Measurements from ENCODE around the gene KIAA1217. TPM values are rescaled to one million over a fixed set of nuclear protein-coding genes. Genes with fewer than 3 reads are reported as not detected.

The KIAA1217 gene
- total RNA-seq, 1 experiment from 2014 or later = 171 TPM

DNA sequence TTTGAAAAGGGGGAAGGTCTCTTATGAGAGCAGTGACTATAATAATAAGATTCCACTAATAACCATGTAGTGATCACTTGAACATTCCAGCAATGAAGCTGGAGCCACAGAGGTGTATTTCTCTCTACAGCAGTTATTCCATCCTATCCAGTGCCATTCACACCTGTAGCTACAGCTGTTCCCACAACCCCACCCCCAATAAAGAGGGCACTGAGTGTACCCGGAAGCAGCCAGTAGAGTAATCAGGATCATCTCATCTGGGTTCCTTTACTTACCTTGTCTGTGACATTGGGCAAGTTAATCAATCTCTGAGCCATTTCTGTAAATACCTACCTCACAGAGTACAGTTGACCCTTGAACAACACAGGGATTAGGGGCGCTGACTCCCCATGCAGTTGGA, 188.7 kb downstream of the KIAA1217 start:
- no peaks in the 10 kb centered on the region for H3K27me3 Mint-ChIP-seq (ENCODE audit: insufficient read depth, unreplicated experiment)
- Histone ChIP-seq H3K4me3 (ENCODE audit: low read depth, low read length) (no peak overlapping the region), H3K27me3 (replicated peaks; ENCODE audit: control insufficient read depth, insufficient read depth, low read length) (no peaks in the 10 kb centered on the region), H3K9me3 (no peaks in the 10 kb centered on the region), H3K36me3 (ENCODE audit: control insufficient read depth, insufficient read depth, low read length) (peaks cover 1% of the 10 kb centered on the region; the same call in 1 of the 2 replicates), H3K4me1 (no peaks in the 10 kb centered on the region)
- H3K4me3 Mint-ChIP-seq (ENCODE audit: unreplicated experiment) = no peak overlapping the region
- POLR2A ChIA-PET = no interaction called here
- peaks cover 15% of the 10 kb centered on the region for H3K4me1 Mint-ChIP-seq (ENCODE audit: low read depth, unreplicated experiment)
- no peaks in the 10 kb centered on the region for H3K9me3 Mint-ChIP-seq (ENCODE audit: unreplicated experiment)
- intact Hi-C loops (cut with micrococcal nuclease; ENCODE audit: unreplicated experiment) = no loop called here
- TF ChIP-seq CTCF (IDR thresholded peaks at IDR 0.05; ENCODE audit: insufficient read depth in 1 of 2, low read depth in 1 of 2, low read length in 1 of 2, severe bottlenecking in 1 of 2, unreplicated experiment in 1 of 2) = no peak
- H3K36me3 Mint-ChIP-seq (ENCODE audit: insufficient read depth, unreplicated experiment) = peaks cover 38% of the 10 kb centered on the region
- no peak overlapping the region for H3K27ac Mint-ChIP-seq (ENCODE audit: unreplicated experiment)
- CTCF ChIA-PET = interaction anchor here (0.8 kb wide), 1 partner anchor 14 kb away, joined by 3 read pairs; no protein-coding TSS in a partner anchor
- no TSS peak for BruUV-seq (replicated peaks)
- DNase-seq = no peak

DNA sequence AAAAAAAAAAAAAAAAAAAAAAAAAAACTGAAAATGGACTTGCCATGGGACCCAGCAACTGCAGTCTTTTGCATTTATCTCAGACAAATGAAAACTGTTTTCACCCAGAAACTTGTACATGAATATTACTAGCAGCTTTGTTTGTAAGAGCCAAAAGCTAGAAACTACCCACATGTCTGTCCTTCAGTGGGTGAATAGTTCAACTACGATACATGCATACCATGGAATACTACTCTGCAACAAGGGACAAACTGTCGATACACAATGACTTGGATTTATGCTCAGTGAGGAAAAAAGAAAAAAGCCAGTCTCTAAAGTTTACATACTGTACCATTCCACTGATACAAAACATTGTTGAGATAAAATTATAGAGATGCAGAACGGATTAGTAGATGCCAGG, 195.6 kb downstream of the KIAA1217 start:
- peaks cover 13% of the 10 kb centered on the region for H3K4me1 Mint-ChIP-seq (ENCODE audit: low read depth, unreplicated experiment)
- H3K36me3 ChIP-seq (ENCODE audit: control insufficient read depth, insufficient read depth, low read length) = no peaks in the 10 kb centered on the region; the same call in 1 of the 2 replicates
- CTCF ChIA-PET = interaction anchor here (0.7 to 0.8 kb wide), 2 partner anchors 27 to 153 kb away, joined by 3 read pairs; no protein-coding TSS in a partner anchor
- no peak for TF ChIP-seq CTCF (IDR thresholded peaks at IDR 0.05; ENCODE audit: insufficient read depth in 1 of 2, low read depth in 1 of 2, low read length in 1 of 2, severe bottlenecking in 1 of 2, unreplicated experiment in 1 of 2)
- H3K4me1 ChIP-seq = no peaks in the 10 kb centered on the region
- peaks cover 7% of the 10 kb centered on the region for H3K36me3 Mint-ChIP-seq (ENCODE audit: insufficient read depth, unreplicated experiment)
- no TSS peak for BruUV-seq (replicated peaks)
- no peaks in the 10 kb centered on the region for H3K9me3 Mint-ChIP-seq (ENCODE audit: unreplicated experiment)
- H3K27ac Mint-ChIP-seq (ENCODE audit: unreplicated experiment) = no peak overlapping the region
- H3K27me3 ChIP-seq (replicated peaks; ENCODE audit: control insufficient read depth, insufficient read depth, low read length) = no peaks in the 10 kb centered on the region
- no peak for DNase-seq
- no peaks in the 10 kb centered on the region for H3K27me3 Mint-ChIP-seq (ENCODE audit: insufficient read depth, unreplicated experiment)
- H3K4me3 Mint-ChIP-seq (ENCODE audit: unreplicated experiment) = no peak overlapping the region
- intact Hi-C loops (cut with micrococcal nuclease; ENCODE audit: unreplicated experiment) = no loop called here
- POLR2A ChIA-PET = no interaction called here
- no peaks in the 10 kb centered on the region for H3K9me3 ChIP-seq
- H3K4me3 ChIP-seq (ENCODE audit: low read depth, low read length) = no peak overlapping the region

- BruUV-seq (replicated peaks) = no TSS peak
- Mint-ChIP-seq H3K9me3 (ENCODE audit: unreplicated experiment) (no peaks in the 10 kb centered on the region), H3K4me1 (ENCODE audit: low read depth, unreplicated experiment) (peaks cover 9% of the 10 kb centered on the region), H3K27me3 (ENCODE audit: insufficient read depth, unreplicated experiment) (no peaks in the 10 kb centered on the region), H3K4me3 (ENCODE audit: unreplicated experiment) (no peak overlapping the region), H3K27ac (ENCODE audit: unreplicated experiment) (no peak overlapping the region), H3K36me3 (ENCODE audit: insufficient read depth, unreplicated experiment) (peaks cover 3% of the 10 kb centered on the region)
- TF ChIP-seq CTCF (IDR thresholded peaks at IDR 0.05; ENCODE audit: insufficient read depth in 1 of 2, low read depth in 1 of 2, low read length in 1 of 2, severe bottlenecking in 1 of 2, unreplicated experiment in 1 of 2) = no peak
- ChIA-PET POLR2A (no interaction called here), CTCF (interaction anchor here (0.7 to 1.0 kb wide), 2 partner anchors 107 to 1357 kb away, joined by 3 to 4 read pairs; no protein-coding TSS in a partner anchor)
- Histone ChIP-seq H3K36me3 (ENCODE audit: control insufficient read depth, insufficient read depth, low read length) (no peaks in the 10 kb centered on the region; the same call in 1 of the 2 replicates), H3K4me1 (no peaks in the 10 kb centered on the region), H3K9me3 (no peaks in the 10 kb centered on the region), H3K4me3 (ENCODE audit: low read depth, low read length) (no peak overlapping the region), H3K27me3 (replicated peaks; ENCODE audit: control insufficient read depth, insufficient read depth, low read length) (no peaks in the 10 kb centered on the region)
- no peak for DNase-seq
- intact Hi-C loops (cut with micrococcal nuclease; ENCODE audit: unreplicated experiment) = no loop called here
Observed at GRCh38 chr10:24405635-24406034, 196.7 kb downstream of the KIAA1217 start.

Measured in Caco-2 (cell line).